GM21515 (cell line): ENCODE results near the gene GSG1L.

Experiments
- ATAC-seq: cut with Tn5 transposase; IDR thresholded peaks from one replicate; pipeline ENCODE4 v1.9.1; 2021; ENCODE audit not compliant: unreplicated experiment

Gene GSG1L

DNA sequence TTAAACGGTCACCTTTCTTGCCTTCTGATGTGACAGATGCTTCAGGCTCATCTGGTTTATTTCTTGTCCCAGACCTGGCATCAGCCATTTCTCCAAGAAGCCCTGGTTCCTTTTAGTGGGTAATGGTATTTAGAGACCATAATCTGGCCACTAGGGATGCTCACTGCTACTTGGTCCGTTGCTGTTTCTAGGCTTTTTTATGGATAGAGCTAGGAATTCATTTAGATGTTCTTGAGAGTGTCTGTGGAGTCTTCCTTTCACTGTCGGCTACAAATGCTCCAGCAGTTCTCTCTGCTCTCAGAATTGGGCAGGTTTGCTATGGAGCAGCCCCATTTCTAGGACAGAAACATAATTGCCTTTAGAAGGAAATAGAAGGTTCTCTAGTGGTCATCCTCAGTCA lies 299.1 kb downstream of the GSG1L start:
- ATAC-seq, result no peak

DNA sequence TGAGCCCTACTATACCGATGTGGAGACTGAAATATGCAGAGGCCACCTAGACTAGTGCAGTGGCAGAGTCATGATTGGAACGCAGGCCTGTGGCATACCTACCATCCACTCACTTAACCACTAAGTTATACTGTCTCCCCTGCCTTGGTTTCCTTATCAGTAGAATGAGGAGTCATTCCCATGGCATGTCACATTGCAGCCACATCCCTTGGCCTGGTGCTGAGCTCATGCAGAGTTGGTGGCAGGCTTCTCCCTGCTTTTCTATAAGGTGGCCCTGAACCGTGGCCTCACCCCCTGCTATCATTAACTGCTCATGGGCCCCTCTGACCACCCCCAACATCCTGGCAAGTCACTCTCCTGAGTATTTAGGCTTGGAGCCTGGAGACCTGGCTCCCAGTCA lies 301.1 kb downstream of the GSG1L start:
- no peak for ATAC-seq

DNA sequence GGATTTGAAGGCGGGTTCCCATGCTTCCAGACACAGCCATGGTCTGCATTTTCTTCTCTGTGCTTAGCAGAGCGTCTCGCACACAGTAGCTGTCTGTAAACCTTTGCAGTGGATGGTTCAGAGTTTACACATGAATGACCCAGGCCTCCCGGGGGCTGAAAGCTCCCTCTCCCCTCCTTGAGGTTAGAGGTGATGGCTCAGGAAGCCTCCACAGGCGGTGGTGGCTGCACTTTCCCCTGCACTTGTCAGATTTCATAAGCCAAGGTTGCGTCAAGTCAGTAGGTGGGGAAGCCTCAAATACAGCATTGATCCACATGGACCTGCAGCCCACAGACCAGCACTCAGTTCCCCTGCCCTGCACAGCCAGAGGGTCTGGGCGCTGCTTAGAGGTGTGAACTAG lies 301.7 kb downstream of the GSG1L start:
- no peak for ATAC-seq

DNA sequence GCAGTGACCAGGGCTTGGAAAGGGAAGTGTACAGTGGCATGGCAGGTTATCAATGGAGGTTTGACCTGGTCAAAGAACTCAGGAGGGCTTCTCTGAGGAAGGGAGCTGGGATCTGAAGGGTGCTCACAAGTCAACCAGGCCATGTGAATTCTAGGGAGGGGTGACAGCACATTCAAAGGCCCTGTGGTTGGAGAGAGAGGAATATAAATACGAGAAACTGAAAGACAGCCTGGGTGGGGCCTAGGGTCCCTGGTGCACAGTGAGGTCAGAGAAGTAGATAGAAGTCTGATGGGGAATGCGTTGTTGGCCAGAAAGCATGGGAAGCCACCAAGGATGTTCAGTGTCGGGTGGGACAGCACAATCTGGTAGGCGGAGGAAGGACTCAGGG lies 302.7 kb downstream of the GSG1L start:
- ATAC-seq, result no peak

DNA sequence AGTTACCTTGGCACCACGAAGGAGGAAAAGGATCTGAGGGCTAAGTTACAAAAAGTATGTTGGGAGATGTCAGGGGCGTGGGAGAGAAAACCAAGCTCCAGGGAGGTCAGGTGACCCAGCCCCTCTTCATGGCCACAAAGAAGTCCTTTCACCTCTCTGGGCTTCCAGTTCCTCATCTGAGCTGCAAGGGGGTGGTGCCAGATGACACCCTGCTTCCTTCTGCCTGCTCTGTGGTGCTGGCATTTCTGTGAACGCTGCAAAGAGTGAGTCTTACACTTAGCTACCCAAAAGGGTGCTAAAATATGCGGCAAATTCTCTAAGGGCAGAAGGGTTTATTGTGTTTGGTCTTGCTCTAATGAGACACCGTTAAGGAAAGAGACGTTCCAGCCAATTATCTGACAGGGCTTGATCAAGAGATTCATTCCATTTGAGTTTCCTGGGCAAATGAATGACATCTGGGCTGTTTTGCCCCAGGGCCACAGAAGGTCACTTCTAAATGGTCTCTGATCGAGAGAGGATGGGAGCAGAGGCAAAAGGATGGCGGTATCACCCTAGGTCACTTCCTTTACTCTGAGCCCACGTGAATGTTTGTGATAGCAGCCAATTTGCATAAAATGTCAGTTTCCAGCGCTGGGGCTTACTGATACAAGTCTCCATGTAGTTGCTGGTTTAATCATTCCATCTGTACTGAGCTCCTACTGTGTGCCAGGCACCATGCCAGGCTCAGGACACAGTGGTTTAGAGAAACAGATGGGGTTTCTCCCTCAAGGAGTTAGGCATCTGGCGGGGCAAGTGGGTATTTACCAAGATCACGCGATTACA lies 303.3 kb downstream of the GSG1L start:
- no peak for ATAC-seq

DNA sequence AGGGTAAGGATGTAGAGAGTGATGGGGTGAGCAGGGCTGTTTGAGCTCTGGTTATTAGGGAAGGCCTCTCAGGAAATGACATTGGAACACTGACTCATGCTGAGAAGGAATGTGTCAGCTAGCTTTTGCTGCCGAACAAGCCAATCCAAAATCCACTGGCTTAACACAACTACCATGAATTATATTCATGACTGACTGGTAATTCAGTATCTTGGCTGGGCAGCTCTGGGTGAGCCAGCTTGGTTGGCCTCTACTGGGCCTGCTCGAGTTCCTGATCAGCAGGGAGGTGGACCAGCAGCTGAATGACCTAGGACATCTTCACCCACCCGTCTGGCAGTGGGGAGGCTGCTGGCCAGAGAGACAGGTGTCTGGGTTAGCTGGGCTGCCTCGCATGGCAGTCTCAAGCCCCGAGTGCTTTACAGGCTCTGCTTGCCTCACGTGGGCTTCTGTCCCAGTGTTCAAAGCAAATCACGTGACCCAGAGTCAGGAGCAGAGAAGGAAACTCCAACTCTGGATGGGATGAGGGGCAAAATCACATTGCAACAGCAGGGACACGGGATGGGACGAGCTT lies 304.1 kb downstream of the GSG1L start:
- no peak for ATAC-seq

DNA sequence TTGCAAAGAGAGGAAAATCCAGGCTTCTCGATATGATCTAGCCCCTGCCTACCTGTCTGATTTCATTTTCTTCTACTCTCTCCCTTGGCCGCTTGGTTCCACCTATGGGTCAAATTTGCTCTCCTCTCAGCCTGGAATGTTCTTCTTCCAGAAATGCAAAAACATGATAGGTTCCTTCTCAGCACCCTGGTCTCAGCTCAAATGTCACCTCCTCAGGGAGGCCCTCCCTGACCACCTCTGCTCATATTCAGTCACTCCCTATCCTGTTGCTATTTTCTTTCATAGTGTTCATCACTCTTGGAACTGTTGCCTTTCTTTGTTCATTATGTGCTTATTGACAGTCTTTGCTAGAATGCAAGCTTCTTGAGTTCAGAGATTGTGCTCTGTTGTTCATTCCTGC lies 305.0 kb downstream of the GSG1L start:
- ATAC-seq, result no peak

DNA sequence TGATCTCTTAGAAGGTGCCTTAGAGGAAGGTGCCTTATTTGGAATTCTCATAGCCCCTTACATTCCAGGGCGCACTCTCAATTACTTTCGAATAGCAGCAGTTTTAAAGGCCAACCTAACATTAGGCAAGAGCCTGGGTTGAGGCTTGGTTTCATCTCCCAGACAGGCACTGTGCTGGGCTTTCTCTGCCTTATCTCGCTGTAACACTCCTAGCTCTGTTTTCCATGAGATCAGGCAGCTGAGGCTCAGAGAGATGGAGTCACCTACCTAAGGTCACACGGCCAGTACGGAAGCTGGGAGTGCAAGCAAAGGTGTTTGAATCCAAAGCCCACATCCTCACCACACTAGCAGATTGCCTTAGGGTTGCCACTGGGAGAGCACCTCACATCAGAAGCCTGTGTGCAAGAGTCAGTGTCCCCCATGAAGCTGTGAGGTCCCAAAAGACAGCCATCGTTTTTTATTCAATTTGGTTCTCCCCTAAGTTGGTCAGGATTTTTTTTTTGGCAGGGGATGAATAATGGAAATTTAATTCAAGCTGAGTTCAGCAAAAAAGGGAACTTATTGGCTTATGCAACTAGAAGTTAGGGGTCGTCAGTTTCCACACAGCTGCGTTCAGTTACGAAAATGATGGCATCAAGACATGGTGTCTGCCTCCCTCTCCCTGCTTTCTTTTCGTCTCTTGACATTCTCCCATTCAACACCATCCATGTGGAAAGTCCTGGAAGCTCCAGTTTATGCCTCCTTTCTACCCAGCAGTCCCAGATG lies 307.1 kb downstream of the GSG1L start:
- no peak for ATAC-seq

DNA sequence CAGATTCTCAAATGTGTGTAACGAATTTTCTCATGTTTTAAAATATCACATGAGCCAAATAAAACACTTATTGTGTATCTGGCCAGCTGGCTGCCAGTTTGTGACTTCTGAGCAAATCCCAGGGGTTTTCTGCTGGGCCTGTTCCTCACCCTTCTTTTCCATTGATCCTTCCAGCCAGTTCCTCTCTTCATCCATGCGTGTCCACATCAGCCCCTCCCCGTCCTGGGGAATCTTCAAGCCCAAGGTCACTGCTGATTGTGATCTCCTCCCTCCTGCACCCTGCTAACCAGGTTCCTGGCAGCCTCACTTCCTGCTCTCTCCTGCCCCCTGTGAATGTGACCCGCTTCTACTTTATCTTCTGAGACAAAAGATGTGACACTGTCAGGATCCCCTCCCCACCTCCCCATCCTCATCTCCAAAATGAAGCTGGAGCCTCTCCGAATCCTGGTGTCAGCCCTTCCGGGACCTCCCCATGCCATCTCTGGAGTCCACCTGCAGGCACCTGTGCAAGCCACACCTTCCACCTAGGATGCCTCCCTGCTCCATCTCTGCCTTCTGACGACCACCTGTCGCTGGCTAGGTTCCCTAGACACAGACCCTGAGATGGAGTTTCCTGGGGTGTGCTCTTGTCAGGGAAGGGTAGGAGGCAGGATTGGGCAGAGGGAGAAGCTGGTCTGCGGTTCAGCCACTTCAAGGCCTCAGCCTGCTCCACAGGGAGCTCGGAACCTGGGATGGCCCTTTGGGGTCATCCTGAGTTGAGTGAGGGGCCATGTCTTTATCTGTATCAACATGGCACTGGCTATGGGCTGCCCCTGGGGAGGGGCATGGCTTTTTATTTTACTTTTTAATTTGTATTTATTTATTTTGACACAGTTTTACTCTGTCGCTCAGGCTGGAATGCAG lies 308.5 kb downstream of the GSG1L start:
- no peak for ATAC-seq

DNA sequence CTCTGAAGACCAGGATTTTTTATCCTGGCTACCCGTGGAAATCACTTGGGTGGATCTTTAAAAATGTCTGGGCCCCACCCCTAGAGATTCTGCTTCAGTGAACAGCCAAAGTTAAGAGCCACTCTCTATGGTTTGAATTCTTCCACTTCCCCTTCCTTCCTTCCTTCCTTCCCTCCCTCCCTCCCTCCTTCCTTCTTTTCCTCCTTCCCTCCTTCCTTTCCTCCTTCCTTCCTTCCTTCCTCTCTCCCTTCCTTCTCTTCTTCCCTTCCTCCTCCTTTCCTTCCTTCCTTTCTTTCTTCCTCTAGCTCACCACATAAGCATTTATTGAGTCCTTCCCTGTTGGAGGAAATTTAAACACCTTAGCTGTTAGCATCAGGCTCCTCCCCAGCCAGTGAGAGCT lies 310.0 kb downstream of the GSG1L start:
- no peak for ATAC-seq

DNA sequence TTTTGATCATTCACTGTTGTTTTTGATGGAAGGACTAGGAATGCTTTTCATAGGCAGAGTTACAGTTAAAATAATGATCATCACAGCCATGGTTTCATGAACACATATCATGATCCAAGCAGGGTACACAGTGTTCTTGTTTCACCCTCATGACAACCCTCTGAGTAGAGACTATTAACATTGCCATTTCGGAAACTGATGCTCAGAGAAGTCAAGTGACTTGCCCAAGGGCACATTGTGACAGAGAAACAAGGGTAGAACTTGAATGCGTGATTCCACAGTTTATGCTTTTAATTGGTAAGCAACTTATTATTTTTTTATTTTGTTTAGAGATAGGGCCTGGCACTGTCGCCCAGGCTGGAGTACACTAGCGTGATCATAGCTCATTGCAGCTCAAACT lies 311.3 kb downstream of the GSG1L start:
- no peak for ATAC-seq

DNA sequence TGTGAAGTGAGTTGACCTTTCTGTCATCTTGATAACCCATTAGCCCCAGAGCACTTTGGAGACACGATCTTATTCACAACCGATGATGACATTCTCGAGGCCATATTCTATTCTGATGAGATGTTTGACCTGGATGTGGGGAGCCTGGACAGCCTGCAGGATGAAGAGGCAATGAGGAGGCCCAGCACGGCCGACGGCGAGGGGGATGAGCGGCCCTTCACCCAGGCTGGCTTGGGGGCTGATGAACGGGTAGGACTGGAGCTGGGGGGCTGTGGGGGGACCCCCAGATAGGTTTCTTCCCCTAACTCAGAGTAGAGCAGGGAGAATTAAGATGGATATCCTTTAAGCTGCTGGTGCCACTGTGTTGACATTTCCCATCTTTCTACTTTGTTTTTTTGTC lies 311.8 kb downstream of the GSG1L start:
- no peak for ATAC-seq

DNA sequence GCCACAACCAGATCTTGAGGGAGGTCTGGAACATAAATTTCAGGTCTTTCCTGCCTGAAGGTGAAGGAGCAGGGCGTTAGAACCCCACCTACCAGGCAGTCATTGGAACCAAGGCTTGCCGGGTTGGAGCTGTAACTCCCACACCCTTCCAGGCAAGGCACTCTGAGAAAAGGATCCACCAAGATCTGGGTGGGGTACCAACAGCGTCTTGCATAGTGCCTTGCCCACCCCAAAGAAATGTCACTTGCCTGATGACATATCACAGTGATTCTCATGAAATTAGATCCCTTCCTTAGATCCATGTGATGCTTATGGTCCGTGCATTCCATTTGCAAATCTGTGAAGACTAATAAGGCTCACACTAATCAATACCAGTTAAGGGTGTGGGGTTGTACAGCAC lies 312.3 kb downstream of the GSG1L start:
- ATAC-seq, result no peak

DNA sequence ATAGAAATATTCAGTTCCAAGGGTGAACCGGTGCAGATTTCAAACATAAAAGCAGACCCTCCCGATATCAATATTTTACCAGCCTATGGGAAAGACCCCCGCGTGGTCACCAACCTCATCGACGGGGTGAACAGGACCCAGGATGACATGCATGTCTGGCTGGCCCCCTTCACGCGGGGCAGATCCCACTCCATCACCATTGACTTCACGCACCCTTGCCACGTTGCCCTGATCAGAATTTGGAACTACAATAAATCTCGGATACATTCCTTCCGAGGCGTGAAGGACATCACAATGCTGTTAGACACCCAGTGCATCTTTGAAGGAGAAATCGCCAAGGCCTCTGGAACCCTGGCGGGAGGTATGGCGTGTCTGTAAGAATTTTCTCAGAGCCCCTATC lies 313.6 kb downstream of the GSG1L start:
- no peak for ATAC-seq

DNA sequence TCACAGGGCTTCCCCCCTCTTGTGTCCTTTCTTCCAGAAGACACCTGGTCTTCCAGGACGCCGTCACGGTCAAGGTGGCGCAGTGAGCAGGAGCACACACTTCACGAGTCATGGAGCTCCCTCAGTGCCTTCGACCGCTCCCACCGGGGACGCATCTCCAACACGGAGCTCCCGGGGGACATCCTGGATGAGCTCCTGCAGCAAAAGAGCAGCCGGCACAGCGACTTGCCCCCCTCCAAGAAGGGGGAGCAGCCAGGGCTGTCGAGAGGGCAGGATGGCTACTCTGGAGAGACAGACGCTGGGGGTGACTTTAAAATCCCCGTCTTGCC lies 314.0 kb downstream of the GSG1L start:
- no peak for ATAC-seq

DNA sequence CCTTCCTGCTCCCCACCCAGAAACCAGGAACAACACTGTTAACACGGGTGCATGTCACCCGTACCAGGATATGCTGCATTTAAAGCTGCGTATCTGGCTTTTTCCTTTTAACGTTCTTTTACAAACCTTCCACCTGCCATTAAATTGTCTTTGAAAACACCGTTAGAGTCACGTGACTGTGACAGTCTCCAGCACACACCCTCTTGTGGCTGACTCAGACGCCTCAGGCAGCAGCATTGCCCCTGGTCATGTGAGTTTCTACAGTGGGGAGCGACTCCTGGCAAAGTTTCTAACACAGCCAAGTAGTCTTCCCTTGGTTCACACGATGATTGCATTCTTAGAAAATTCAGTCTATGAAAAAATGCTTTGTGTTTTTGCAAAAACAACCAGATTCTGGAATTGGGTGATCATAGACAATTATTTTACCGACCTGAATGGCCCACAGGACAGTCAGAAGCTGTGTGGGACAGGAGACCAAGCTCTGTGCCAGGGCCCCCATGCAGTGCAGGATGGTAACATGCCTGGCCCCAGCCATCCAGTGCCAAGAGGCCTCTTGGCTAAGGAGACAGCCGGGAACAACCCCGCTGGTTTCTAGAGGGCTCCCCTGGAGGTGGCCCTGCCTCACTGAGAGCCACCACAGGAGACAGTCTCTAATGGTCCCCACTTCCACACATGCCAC lies 314.5 kb downstream of the GSG1L start:
- no peak for ATAC-seq

DNA sequence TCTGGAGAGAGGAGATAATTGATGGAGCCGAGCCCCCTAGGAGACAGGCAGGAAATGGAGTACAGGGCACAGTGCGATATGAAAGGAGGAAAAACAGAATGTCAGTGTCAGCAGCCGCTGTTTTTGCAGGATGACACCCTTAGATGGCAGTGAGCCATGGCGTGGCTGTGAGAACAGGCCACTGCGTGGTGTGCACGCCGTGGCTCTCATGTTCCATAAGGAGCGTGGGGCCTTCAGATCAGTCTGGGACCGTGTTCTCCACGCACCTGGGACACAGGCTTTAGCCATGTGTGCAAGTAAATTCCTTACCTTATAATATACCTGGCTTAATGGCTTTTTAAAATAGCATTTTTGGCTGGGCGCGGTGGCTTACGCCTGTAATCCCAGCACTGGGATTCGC lies 315.6 kb downstream of the GSG1L start:
- ATAC-seq, result no peak

DNA sequence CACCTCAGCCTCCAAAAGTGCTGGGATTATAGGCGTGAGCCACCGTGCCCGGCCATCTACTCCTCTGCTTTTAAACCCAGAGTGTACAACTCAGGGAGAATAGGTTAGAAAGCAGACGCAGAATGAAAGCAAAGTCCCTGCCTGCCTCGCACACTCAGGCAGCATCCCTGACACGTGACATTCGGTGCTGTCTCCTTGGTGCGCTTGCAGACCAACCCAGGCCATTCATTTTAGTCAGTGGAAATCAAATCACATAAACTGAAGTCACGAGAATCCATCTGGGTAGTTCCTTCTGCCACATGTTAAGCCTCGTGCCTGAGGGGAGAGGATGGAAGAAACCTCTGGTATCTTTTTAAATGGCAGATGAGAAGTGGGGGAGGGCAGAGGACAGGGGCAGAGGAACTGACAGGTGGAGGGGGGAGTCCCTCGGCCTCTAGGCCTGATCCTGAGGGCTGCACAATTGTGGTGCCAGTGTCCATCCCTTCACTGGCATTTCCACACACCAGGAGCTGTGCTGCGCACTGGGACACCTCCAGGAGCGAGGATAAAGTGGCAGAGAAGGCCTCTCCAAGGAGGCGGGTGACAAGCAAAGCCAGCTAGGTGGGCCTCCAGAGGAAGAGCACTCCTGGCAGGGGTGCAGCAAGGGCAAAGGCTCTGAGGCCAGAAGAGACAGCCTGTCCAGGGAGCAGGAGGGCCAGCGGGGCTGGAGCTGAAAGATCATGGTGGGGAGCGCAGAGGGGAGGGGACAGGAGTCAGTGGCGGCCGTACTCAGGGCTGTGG lies 317.2 kb downstream of the GSG1L start:
- no peak for ATAC-seq

DNA sequence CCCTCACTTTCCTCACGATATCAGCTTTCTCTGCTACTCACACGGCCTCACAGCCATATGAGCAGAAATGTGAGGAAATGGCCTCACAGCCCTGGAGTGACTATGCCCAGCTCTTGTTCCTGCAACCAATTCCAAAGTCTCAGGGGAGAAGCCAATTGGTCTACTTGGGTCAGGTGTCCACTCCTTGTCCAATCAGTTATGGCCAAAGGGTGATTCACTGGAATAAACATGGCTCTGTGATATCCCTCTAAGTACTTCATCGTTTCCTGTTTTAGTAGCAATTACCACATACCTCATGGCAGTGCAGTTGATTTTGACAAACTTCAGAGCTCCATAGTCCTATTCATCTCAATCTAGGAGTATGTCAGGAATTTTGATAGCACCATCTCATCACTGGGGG lies 318.2 kb downstream of the GSG1L start:
- no peak for ATAC-seq

DNA sequence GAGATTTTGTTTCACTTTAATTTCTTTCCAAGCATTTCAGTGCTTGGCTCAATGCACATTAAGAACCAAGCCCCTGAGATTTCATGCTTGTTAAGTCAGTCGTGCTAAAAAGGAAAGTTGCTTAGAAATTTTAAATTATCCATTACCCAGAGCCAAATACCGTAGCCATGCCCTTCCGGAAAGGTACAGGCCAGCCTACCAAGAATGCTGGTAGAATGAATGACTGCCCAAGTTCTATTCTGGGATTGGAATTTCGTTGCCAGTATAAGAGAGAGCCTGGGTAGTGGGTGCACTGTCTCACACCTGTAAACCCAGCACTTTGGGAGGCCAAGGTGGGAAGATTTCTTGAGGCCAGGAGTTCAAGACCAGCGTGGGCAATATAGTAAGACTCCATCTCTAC lies 319.6 kb downstream of the GSG1L start:
- ATAC-seq, result no peak
